ENCODE results near the gene MRNIP. TPM values are rescaled to one million over a fixed set of nuclear protein-coding genes. Genes with fewer than 3 reads are reported as not detected.

The MRNIP gene
- total and polyA plus RNA-seq, 3 experiments from 2014 or later, result 17.7 to 27.2 (median 23.9) TPM

Other genes with a start within 250 kb of the MRNIP start
- gene HNRNPH1, start 235.1 kb downstream of the MRNIP start, total RNA-seq, result 100 to 1,000 TPM; 929 to 961 TPM
- gene HNRNPH1, start 235.1 kb downstream of the MRNIP start, polyA plus RNA-seq, result 103 TPM
- gene CBY3, start 177.8 kb downstream of the MRNIP start, total RNA-seq, result under 1 TPM; 0.57 to 0.91 TPM
- not detected for gene CBY3, start 177.8 kb downstream of the MRNIP start, polyA plus RNA-seq
- 100 to 1,000 TPM; 694 to 710 TPM for gene CANX, start 159.8 kb downstream of the MRNIP start, total RNA-seq
- 283 TPM for gene CANX, start 159.8 kb downstream of the MRNIP start, polyA plus RNA-seq
- gene MAML1, start 126.0 kb downstream of the MRNIP start, total RNA-seq, result 10 to 100 TPM; 30.4 to 30.9 TPM
- 9.1 TPM for gene MAML1, start 126.0 kb downstream of the MRNIP start, polyA plus RNA-seq
- gene LTC4S, start 64.8 kb downstream of the MRNIP start, total RNA-seq, result 1 to 10 TPM in 1 of 2 experiments, under 1 TPM in 1; 0.57 to 1.0 TPM
- gene LTC4S, start 64.8 kb downstream of the MRNIP start, polyA plus RNA-seq, result 4.0 TPM
- 100 to 1,000 TPM in 1 of 2 experiments, 10 to 100 TPM in 1; 94.0 to 103 TPM for gene MGAT4B, start 52.0 kb downstream of the MRNIP start, total RNA-seq
- gene MGAT4B, start 52.0 kb downstream of the MRNIP start, polyA plus RNA-seq, result 21.0 TPM
- gene SQSTM1, start 37.9 kb downstream of the MRNIP start, total RNA-seq, result 100 to 1,000 TPM; 158 to 179 TPM
- gene SQSTM1, start 37.9 kb downstream of the MRNIP start, polyA plus RNA-seq, result 212 TPM
- 10 to 100 TPM; 73.7 to 74.8 TPM for gene TBC1D9B, start 49.1 kb upstream of the MRNIP start, total RNA-seq
- 43.9 TPM for gene TBC1D9B, start 49.1 kb upstream of the MRNIP start, polyA plus RNA-seq
- gene RNF130, start 212.9 kb upstream of the MRNIP start, total RNA-seq, result 10 to 100 TPM; 15.7 to 15.9 TPM
- gene RNF130, start 212.9 kb upstream of the MRNIP start, polyA plus RNA-seq, result 22.7 TPM

All from CD8-positive, alpha-beta memory T cell (primary cell).